IMR-90 (cell line): ENCODE results near the gene ALDH1A2.

Experiments
- CEBPB ChIP-seq: IDR thresholded peaks from 2 replicates; pipeline ENCODE4 v1.6.1; 2012; ENCODE audit warnings: low read depth, low read length, improper control_type of control experiment
- FOS ChIP-seq: fragments of 150-350 bp; IDR thresholded peaks from 2 replicates; pipeline ENCODE4 v1.6.1; 2016; ENCODE audit warnings: low read depth, low read length
- MAZ ChIP-seq: IDR thresholded peaks from 2 replicates; pipeline ENCODE4 v1.6.1; 2012; ENCODE audit warnings: low read depth, mild to moderate bottlenecking, low read length, improper control_type of control experiment, moderate library complexity, borderline replicate concordance
- MXI1 ChIP-seq: IDR thresholded peaks from 2 replicates; pipeline ENCODE4 v1.6.1; 2012; ENCODE audit warnings: low read depth, mild to moderate bottlenecking, low read length, moderate library complexity, borderline replicate concordance
- POLR2A ChIP-seq: IDR thresholded peaks from 2 replicates; pipeline ENCODE4 v1.6.1; 2012; ENCODE audit warnings: mild to moderate bottlenecking, low read depth, low read length
- RAD21 ChIP-seq: IDR thresholded peaks from 2 replicates; pipeline ENCODE4 v1.6.1; 2012; ENCODE audit warnings: low read length, improper control_type of control experiment
- RCOR1 ChIP-seq: IDR thresholded peaks from 2 replicates; pipeline ENCODE4 v1.6.1; 2012; ENCODE audit warnings: mild to moderate bottlenecking, low read length, improper control_type of control experiment; ENCODE audit not compliant: insufficient replicate concordance
- RFX5 ChIP-seq: IDR thresholded peaks from 2 replicates; pipeline ENCODE4 v1.8.0; 2012; ENCODE audit warnings: low read depth, mild to moderate bottlenecking, low read length, moderate library complexity
- SMC3 ChIP-seq: fragments of 150-350 bp; IDR thresholded peaks from 2 replicates; pipeline ENCODE4 v1.6.1; 2016; ENCODE audit warnings: low read depth, mild to moderate bottlenecking, antibody characterized with exemption, low read length, moderate library complexity
- USF2 ChIP-seq: fragments of 150-350 bp; IDR thresholded peaks from 2 replicates; pipeline ENCODE4 v1.6.1; 2017; ENCODE audit warnings: mild to moderate bottlenecking, antibody characterized with exemption, low read length, low read depth
- TF ChIP-seq, protein P1 (sequence below): conservative IDR thresholded peaks from 2 replicates; pipeline ENCODE4 v1.5.1; 2012; ENCODE audit warnings: mild to moderate bottlenecking, low read depth, low read length, improper control_type of control experiment

- no peak for TF ChIP-seq RAD21
- TF ChIP-seq, protein P1, sequence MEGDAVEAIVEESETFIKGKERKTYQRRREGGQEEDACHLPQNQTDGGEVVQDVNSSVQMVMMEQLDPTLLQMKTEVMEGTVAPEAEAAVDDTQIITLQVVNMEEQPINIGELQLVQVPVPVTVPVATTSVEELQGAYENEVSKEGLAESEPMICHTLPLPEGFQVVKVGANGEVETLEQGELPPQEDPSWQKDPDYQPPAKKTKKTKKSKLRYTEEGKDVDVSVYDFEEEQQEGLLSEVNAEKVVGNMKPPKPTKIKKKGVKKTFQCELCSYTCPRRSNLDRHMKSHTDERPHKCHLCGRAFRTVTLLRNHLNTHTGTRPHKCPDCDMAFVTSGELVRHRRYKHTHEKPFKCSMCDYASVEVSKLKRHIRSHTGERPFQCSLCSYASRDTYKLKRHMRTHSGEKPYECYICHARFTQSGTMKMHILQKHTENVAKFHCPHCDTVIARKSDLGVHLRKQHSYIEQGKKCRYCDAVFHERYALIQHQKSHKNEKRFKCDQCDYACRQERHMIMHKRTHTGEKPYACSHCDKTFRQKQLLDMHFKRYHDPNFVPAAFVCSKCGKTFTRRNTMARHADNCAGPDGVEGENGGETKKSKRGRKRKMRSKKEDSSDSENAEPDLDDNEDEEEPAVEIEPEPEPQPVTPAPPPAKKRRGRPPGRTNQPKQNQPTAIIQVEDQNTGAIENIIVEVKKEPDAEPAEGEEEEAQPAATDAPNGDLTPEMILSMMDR = no peak
- TF ChIP-seq POLR2A = no peak
- no peak for TF ChIP-seq RFX5
- no peak for TF ChIP-seq FOS
- TF ChIP-seq CEBPB = no peak
- TF ChIP-seq MAZ = no peak
- TF ChIP-seq SMC3 = no peak
- no peak for TF ChIP-seq USF2
- no peak for TF ChIP-seq RCOR1
- no peak for TF ChIP-seq MXI1
Observed at GRCh38 chr15:58014040-58014439, 51.5 kb downstream of the ALDH1A2 start.
